Measurements from ENCODE around the gene UNK.

Gene UNK

GRCh38 chr17:75784473-75785015, at the start of gene UNK:
UNK (plus strand) TSS chr17:75784806; CDS start chr17:75784881, 75 bp downstream.
- peak within 1 kb of the TSS; percentile 63 for H3K4me3 ChIP-seq (ENCODE audit: low read depth, low read length)
- peak; percentile 100 for DNase-seq (ENCODE audit: low read depth)

GRCh38 chr17:75736173-75736835, 48.3 kb upstream of the UNK start:
- TF ChIP-seq CTCF (IDR thresholded peaks at IDR 0.05; ENCODE audit: insufficient read depth, low read depth, low read length, missing control alignments): no peak

More at GRCh38 chr17:75784473-75785015, at the start of gene UNK:
- TF ChIP-seq CTCF (IDR thresholded peaks at IDR 0.05; ENCODE audit: insufficient read depth, low read depth, low read length, missing control alignments): no peak

GRCh38 chr17:75737133-75737962, 47.3 kb upstream of the UNK start:
- DNase-seq (ENCODE audit: low read depth): no peak
- TF ChIP-seq CTCF (IDR thresholded peaks at IDR 0.05; ENCODE audit: insufficient read depth, low read depth, low read length, missing control alignments): no peak
- H3K4me3 ChIP-seq (ENCODE audit: low read depth, low read length): no peak overlapping the region

More at GRCh38 chr17:75736173-75736835, 48.3 kb upstream of the UNK start:
- no peak overlapping the region for H3K4me3 ChIP-seq (ENCODE audit: low read depth, low read length)
- DNase-seq (ENCODE audit: low read depth): no peak

GRCh38 chr17:75738218-75738802, 46.3 kb upstream of the UNK start:
- peak; percentile 60 for DNase-seq (ENCODE audit: low read depth)
- no peak overlapping the region for H3K4me3 ChIP-seq (ENCODE audit: low read depth, low read length)
- TF ChIP-seq CTCF (IDR thresholded peaks at IDR 0.05; ENCODE audit: insufficient read depth, low read depth, low read length, missing control alignments): no peak

GRCh38 chr17:75739174-75739573, 45.4 kb upstream of the UNK start:
- H3K4me3 ChIP-seq (ENCODE audit: low read depth, low read length): no peak overlapping the region
- no peak for DNase-seq (ENCODE audit: low read depth)
- no peak for TF ChIP-seq CTCF (IDR thresholded peaks at IDR 0.05; ENCODE audit: insufficient read depth, low read depth, low read length, missing control alignments)

- DNase-seq (ENCODE audit: low read depth): no peak
- no peak for TF ChIP-seq CTCF (IDR thresholded peaks at IDR 0.05; ENCODE audit: insufficient read depth, low read depth, low read length, missing control alignments)
- H3K4me3 ChIP-seq (ENCODE audit: low read depth, low read length): no peak overlapping the region
Measured at GRCh38 chr17:75739801-75740200, 44.8 kb upstream of the UNK start.

Measured in GM12865 (cell line).